CD8-positive, alpha-beta memory T cell (primary cell): Measurements from ENCODE around the gene ZNF573. TPM values are rescaled to one million over a fixed set of nuclear protein-coding genes. Genes with fewer than 3 reads are reported as not detected.
"Not testable (repeated sequence)": the region's sequence is repeated elsewhere in the genome, so short reads cannot be mapped to it uniquely, and the experiment has no call there.

Source experiments
- CTCF ChIA-PET: fragments of 350-600 bp; sonication (Branson Sonifier 250); formaldehyde crosslinking; loops from one replicate; lab custom pipeline; 2021; ENCODE audit warnings: antibody characterized with exemption; lab: Charles Lee
- POLR2A ChIA-PET: fragments of 350-600 bp; sonication (Branson Sonifier 250); formaldehyde crosslinking; loops from one replicate; lab custom pipeline; 2021; ENCODE audit warnings: antibody characterized with exemption; lab: Charles Lee
- DNase-seq, 5 donors: peaks; one replicate each; pipeline versions ENCODE4 v3.0.0 to v3.0.0-alpha.2; 2020 to 2022; ENCODE audit warnings: mixed read lengths in 1 of 5
- H3K27ac ChIP-seq: one replicate; pipeline ENCODE4 v1.7.0; 2013; ENCODE audit warnings: low read depth, mild to moderate bottlenecking, low read length, moderate library complexity
- H3K27me3 ChIP-seq: 2 replicates; pipeline ENCODE4 v1.7.0; 2013; ENCODE audit warnings: low read length, mild to moderate bottlenecking; ENCODE audit not compliant: insufficient read depth, poor library complexity, severe bottlenecking
- H3K36me3 ChIP-seq: 2 replicates; pipeline ENCODE4 v1.7.0; 2013; ENCODE audit warnings: mild to moderate bottlenecking, low read length, moderate library complexity; ENCODE audit not compliant: insufficient read depth
- H3K4me1 ChIP-seq: 2 replicates; pipeline ENCODE4 v1.7.0; 2013; ENCODE audit warnings: mild to moderate bottlenecking, low read length, moderate library complexity; ENCODE audit not compliant: insufficient read depth
- H3K4me3 ChIP-seq: 2 replicates; pipeline ENCODE4 v1.7.0; 2013; ENCODE audit warnings: mild to moderate bottlenecking, low read length
- H3K9me3 ChIP-seq: 2 replicates; pipeline ENCODE4 v1.7.0; 2013; ENCODE audit warnings: mild to moderate bottlenecking, low read length
- H3K27ac Mint-ChIP-seq, 8 donors: one replicate each; pipeline ENCODE4 v1.8.0; 2020 to 2021; ENCODE audit warnings: mixed read lengths in 8 of 8, mild to moderate bottlenecking in 6 of 8, inconsistent platforms in 3 of 8, moderate library complexity in 3 of 8
- H3K27me3 Mint-ChIP-seq, 2 donors: one replicate each; pipeline ENCODE4 v1.8.0; 2020 to 2021; ENCODE audit warnings: mixed read lengths in 2 of 2, mild to moderate bottlenecking in 1 of 2, moderate library complexity in 1 of 2
- H3K36me3 Mint-ChIP-seq, 3 donors: one replicate each; pipeline ENCODE4 v1.8.0; 2020 to 2021; ENCODE audit warnings: mixed read lengths in 3 of 3, inconsistent platforms in 1 of 3, mild to moderate bottlenecking in 1 of 3
- H3K4me1 Mint-ChIP-seq, 3 donors: one replicate each; pipeline ENCODE4 v1.8.0; 2020 to 2021; ENCODE audit warnings: mixed read lengths in 3 of 3, inconsistent platforms in 1 of 3, mild to moderate bottlenecking in 1 of 3
- H3K4me3 Mint-ChIP-seq, 7 donors: one replicate each; pipeline ENCODE4 v1.8.0; 2020 to 2021; ENCODE audit warnings: mixed read lengths in 7 of 7, mild to moderate bottlenecking in 6 of 7, moderate library complexity in 4 of 7, inconsistent platforms in 2 of 7
- H3K9me3 Mint-ChIP-seq, 5 donors: one replicate each; pipeline ENCODE4 v1.8.0; 2020 to 2022; ENCODE audit warnings: mixed read lengths in 5 of 5, mild to moderate bottlenecking in 3 of 5, moderate library complexity in 2 of 5, inconsistent platforms in 1 of 5
- polyA plus RNA-seq: library from polyadenylated mRNA; unstranded; fragments of 300-500 nt; fragmentation: Illumina TruSeq; gene quantifications from one replicate; pipeline ENCODE4 v1.2.3, GENCODE V29; 2021
- total RNA-seq, 2 experiments: library from RNA; stranded (reverse); gene quantifications; one replicate each; pipeline ENCODE4 v1.2.3, GENCODE V29; 2021

ZNF573 gene
- total RNA-seq: 10 to 100 TPM in 1 of 2 experiments, 1 to 10 TPM in 1; 9.1 to 16.5 TPM
- 14.2 TPM for polyA plus RNA-seq

DNA sequence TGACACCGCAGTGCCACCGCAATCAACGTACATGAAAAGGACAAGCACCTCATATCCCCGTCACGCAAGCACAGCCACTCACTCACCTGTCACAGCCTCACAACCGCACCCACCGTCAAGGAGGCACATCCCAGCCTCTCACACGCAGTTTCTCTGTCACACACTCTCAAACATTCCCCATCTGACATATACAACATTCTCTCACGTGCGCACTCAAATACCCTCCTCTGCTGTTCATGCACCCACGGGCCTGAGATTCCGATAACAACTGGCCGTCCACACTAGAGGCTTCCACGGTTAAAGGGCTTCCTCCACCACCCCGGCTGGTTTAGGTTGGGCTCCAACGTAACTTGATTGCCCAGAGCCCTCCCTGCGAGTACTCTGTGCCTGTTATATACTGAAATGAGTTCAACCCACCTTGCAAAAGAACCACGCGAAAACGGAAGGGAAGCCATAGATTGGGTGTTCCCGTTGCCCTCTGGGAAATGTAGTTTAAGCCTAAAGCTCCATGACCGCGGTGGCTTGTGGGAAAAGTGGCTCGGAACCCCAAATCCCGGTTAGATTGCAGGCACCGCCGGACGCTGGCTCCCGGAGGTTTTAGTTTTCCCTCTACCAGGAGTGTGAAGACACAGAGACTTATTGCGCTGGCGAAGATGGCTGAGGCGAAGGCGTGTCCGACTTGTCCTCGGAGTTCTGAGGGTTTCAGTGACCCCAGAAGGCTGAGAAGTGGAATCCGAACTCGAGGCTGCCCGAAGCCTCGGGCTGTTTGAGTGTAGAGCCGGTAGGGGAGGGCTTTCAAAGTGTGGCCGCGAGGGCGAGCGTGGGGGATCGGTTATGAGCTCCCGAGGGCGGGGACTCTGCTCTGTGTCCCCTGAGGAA, at the start of gene ZNF573:
TSS of gene ZNF573 (minus strand) at position 460 of the 879 bp plus-strand sequence. CDS start 5,857 bp downstream, outside the sequence.
- H3K4me3 Mint-ChIP-seq: peak within 1 kb of the TSS; percentile 91 to 99 (median 97)
- Histone ChIP-seq H3K27me3 (no peaks in the 10 kb centered on the region), H3K4me3 (peak within 1 kb of the TSS; percentile 90), H3K36me3 (no peaks in the 10 kb centered on the region), H3K27ac (peak within 1 kb of the TSS; percentile 77), H3K4me1 (peaks cover 13% of the 10 kb centered on the region), H3K9me3 (no peaks in the 10 kb centered on the region)
- H3K9me3 Mint-ChIP-seq: peaks cover 0 to 8% (median 2%) of the 10 kb centered on the region in 5 donors
- ChIA-PET CTCF (interaction anchor here (1.0 kb wide), 2 partner anchors 128 to 701 kb away, joined by 3 to 4 read pairs; partner anchors contain the start of genes SIPA1L3, WDR87 and ZNF420), POLR2A (interaction anchor here (0.6 to 1.5 kb wide), 7 partner anchors 127 to 1661 kb away, joined by 3 to 10 read pairs (median 3); partner anchors contain the start of genes SIPA1L3, WDR87, ZNF527 and ZNF540)
- peaks cover 0 to 1% of the 10 kb centered on the region in 2 donors for H3K27me3 Mint-ChIP-seq
- peaks cover 6 to 29% (median 18%) of the 10 kb centered on the region in 3 donors for H3K36me3 Mint-ChIP-seq
- peak within 1 kb of the TSS; percentile 94 to 99 (median 98) for H3K27ac Mint-ChIP-seq
- DNase-seq: peak; percentile 69 to 97 (median 84)
- H3K4me1 Mint-ChIP-seq: peaks cover 41 to 49% (median 46%) of the 10 kb centered on the region in 3 donors

DNA sequence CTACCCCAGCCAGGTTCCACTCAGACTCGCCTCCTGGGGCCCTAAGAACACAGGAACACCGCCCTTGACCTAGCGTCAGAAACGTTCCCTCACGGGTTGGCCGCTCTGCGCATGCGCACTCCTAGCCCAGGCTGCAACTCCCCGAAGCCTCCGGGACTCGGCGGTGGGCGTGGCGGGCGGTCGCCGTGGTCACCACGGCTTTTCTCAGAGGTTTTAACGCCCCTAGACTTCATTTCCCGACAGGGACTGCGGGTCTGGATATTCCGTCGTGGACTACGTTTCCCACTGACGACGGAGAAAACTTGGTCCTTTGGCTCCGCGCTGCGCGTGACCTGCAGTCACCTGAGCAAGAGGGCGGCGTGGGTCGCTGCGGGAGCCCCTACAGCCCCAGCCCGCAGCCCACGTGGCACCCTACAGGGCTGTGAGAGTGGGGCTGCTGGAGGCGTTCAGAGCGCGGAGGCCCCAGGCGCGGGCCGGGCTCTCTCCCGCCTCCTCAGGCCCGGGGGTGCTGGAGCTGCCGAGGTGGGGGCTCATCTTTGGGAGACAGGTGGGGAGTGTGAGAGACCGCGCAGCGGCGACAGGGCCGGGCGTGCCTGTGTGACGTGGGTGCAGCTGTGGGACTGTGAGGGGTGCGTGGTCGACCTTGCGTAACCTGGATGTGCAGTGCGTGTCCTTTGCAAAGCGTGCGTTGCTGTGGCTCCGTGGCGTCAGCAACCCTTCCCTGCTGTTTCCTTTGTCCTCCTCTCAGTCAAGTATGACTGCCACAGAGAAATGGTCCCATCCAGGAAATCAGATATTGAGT, 38.0 kb upstream of the ZNF573 start:
- Histone ChIP-seq H3K27me3 (peaks cover 3% of the 10 kb centered on the region), H3K9me3 (no peaks in the 10 kb centered on the region), H3K4me3 (no peak overlapping the region), H3K36me3 (no peaks in the 10 kb centered on the region), H3K4me1 (no peaks in the 10 kb centered on the region), H3K27ac (no peak overlapping the region)
- H3K27me3 Mint-ChIP-seq: peaks cover 26 to 50% of the 10 kb centered on the region in 2 donors
- peak in 4 of 5 donors; percentile 4 to 56 (median 42) for DNase-seq
- H3K27ac Mint-ChIP-seq: peak overlapping the region in 2 of 8 donors; percentile 61 to 68
- ChIA-PET CTCF (no interaction called here), POLR2A (no interaction called here)
- peaks cover 21 to 56% (median 48%) of the 10 kb centered on the region in 5 donors for H3K9me3 Mint-ChIP-seq
- H3K4me3 Mint-ChIP-seq: peak overlapping the region in 5 of 7 donors; percentile 5 to 65 (median 27)
- H3K4me1 Mint-ChIP-seq: peaks cover 0 to 7% (median 2%) of the 10 kb centered on the region in 3 donors
- peaks cover 1 to 5% (median 4%) of the 10 kb centered on the region in 3 donors for H3K36me3 Mint-ChIP-seq

DNA sequence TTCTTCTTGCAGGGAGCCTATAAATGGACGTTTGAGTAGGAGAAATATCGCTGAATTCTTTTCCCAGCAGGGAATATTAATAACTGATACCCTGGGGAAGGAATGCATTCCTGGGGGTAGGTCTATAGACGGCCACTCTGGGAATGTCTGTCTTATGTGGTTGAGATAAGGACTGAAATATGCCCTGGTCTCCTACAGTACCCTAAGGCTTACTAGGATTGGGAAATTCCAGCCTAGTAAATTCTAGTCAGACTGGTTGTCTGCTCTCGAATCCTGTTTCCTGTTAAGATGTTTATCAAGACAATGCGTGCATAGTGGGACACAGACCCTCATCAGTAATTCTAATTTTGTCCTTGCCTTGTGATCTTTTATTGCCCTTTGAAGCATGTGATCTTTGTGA, 36.2 kb upstream of the ZNF573 start:
- H3K9me3 ChIP-seq, DNase-seq, H3K36me3 ChIP-seq, H3K4me3 ChIP-seq, H3K27ac ChIP-seq, CTCF ChIA-PET, POLR2A ChIA-PET, H3K27ac Mint-ChIP-seq, H3K4me1 Mint-ChIP-seq, H3K4me3 Mint-ChIP-seq, H3K36me3 Mint-ChIP-seq, H3K27me3 ChIP-seq, H3K4me1 ChIP-seq: not testable (repeated sequence)
- Mint-ChIP-seq H3K9me3 (peaks cover 18 to 65% (median 61%) of the 10 kb centered on the region in 5 donors), H3K27me3 (peaks cover 25 to 47% of the 10 kb centered on the region in 2 donors)

GRCh38 chr19:37813340-37813739, 34.0 kb upstream of the ZNF573 start:
- H3K4me3 ChIP-seq: no peak overlapping the region
- H3K27me3 ChIP-seq: peaks cover 3% of the 10 kb centered on the region
- POLR2A ChIA-PET: no interaction called here
- Mint-ChIP-seq H3K36me3 (peaks cover 2 to 4% (median 3%) of the 10 kb centered on the region in 3 donors), H3K9me3 (peaks cover 24 to 63% (median 53%) of the 10 kb centered on the region in 5 donors), H3K27ac (no peak overlapping the region), H3K4me1 (peaks cover 0 to 7% (median 2%) of the 10 kb centered on the region in 3 donors), H3K27me3 (peaks cover 16 to 30% of the 10 kb centered on the region in 2 donors), H3K4me3 (no peak overlapping the region)
- no peak for DNase-seq
- no peaks in the 10 kb centered on the region for H3K4me1 ChIP-seq
- no peaks in the 10 kb centered on the region for H3K9me3 ChIP-seq
- CTCF ChIA-PET: no interaction called here
- no peaks in the 10 kb centered on the region for H3K36me3 ChIP-seq
- H3K27ac ChIP-seq: no peak overlapping the region

DNA sequence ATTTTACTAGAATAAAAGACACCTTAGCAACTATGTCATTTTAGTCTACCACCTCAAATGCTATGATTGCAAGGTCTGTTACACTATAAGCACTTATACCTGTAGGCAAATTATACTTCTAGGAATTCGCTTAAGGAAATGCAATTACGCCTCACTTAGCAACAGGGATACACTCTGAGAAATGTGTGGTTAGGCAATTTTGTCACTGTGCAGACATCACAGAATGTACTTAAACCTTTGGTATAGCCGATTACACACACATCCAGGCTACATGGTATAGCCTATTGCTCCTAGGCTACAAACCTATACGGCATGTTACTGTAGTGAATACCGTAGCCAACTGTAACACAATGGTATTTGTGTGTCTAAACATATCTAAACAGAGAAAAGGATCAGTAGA, 30.0 kb upstream of the ZNF573 start:
- no peak for DNase-seq
- Mint-ChIP-seq H3K4me3 (no peak overlapping the region), H3K36me3 (peaks cover 1 to 16% (median 5%) of the 10 kb centered on the region in 3 donors), H3K27me3 (peaks cover 2 to 4% of the 10 kb centered on the region in 2 donors), H3K27ac (no peak overlapping the region), H3K4me1 (no peaks in the 10 kb centered on the region), H3K9me3 (peaks cover 31 to 68% (median 58%) of the 10 kb centered on the region in 5 donors)
- ChIA-PET POLR2A (no interaction called here), CTCF (no interaction called here)
- peaks cover 11% of the 10 kb centered on the region for H3K9me3 ChIP-seq
- no peaks in the 10 kb centered on the region for H3K27me3 ChIP-seq
- no peaks in the 10 kb centered on the region for H3K4me1 ChIP-seq
- H3K27ac ChIP-seq: no peak overlapping the region
- H3K4me3 ChIP-seq: no peak overlapping the region
- H3K36me3 ChIP-seq: no peaks in the 10 kb centered on the region

DNA sequence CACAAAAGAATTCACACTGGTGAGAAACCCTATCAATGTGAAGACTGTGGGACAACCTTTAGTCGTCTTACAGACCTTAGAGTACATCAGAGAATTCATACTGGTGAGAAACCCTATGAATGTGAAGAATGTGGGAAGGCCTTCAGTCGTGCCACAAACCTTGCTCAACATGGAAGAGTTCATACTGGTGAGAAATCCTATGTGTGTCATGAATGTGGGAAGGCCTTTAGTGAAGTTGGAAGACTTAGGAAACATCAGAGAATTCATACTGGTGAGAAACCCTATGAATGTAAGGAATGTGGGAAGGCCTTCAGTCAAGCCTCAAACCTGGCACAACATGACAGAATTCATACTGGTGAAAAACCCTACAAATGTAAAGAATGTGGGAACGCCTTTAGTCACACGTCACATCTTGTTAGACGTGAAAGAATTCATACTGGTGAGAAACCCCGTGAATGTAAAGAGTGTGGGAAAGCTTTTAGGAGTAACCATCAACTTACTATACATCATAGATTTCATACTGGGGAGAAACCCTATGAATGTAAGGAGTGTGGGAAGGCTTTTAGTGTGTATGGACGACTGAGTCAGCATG, 24.0 kb upstream of the ZNF573 start:
- peaks cover 0 to 1% of the 10 kb centered on the region in 2 donors for H3K27me3 Mint-ChIP-seq

DNA sequence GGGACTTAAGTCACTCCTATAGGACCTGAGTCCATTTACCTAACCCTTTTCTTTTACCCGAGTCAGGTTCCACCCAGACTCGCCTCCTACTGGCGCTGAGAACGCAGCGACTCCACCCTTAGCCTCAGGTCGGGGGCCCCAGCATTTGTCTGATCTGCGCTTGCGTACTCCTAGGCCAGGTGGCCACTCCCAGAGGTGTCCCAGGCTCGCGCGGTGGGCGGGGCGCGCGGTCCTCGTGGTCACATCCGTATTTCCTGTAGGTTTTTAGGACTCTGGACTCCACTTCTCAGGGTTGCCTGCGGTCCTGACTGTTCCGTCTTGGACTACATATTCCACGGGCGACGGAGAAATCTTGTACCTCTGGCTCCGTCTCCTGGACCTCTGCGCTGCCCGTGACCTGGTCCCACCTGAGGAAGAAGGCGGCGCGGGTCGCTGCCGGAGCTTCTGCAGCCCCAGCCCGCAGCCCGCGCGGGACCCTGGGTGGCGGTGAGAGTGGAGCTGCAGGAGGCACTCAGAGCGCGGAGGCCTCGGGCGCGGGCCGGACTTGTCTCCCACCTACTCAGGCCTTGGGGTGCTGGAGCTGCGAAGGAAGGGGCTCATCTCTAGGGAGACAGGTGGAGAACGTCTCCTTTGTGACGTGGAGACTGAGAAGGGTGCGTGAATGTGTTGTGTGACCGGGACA, 11.0 kb upstream of the ZNF573 start:
- Histone ChIP-seq H3K9me3 (no peaks in the 10 kb centered on the region), H3K36me3 (no peaks in the 10 kb centered on the region), H3K27ac (no peak overlapping the region), H3K4me3 (no peak overlapping the region), H3K4me1 (no peaks in the 10 kb centered on the region), H3K27me3 (no peaks in the 10 kb centered on the region)
- DNase-seq: no peak
- Mint-ChIP-seq H3K9me3 (peaks cover 25 to 43% (median 37%) of the 10 kb centered on the region in 5 donors), H3K27ac (no peak overlapping the region), H3K36me3 (peaks cover 0 to 16% (median 2%) of the 10 kb centered on the region in 3 donors), H3K4me3 (no peak overlapping the region), H3K27me3 (peaks cover 0 to 9% of the 10 kb centered on the region in 2 donors), H3K4me1 (no peaks in the 10 kb centered on the region)
- ChIA-PET CTCF (no interaction called here), POLR2A (no interaction called here)

More for the DNA sequence above, 24.0 kb upstream of the ZNF573 start:
- DNase-seq: no peak
- H3K27ac Mint-ChIP-seq: no peak overlapping the region
- no peaks in the 10 kb centered on the region for H3K4me1 ChIP-seq
- no peaks in the 10 kb centered on the region for H3K36me3 ChIP-seq
- no peaks in the 10 kb centered on the region for H3K27me3 ChIP-seq
- no peak overlapping the region for H3K4me3 ChIP-seq
- no peak overlapping the region for H3K27ac ChIP-seq
- H3K9me3 ChIP-seq: peaks cover 31% of the 10 kb centered on the region
- H3K36me3 Mint-ChIP-seq: peaks cover 2 to 43% (median 9%) of the 10 kb centered on the region in 3 donors
- POLR2A ChIA-PET: no interaction called here
- H3K9me3 Mint-ChIP-seq: peaks cover 67 to 87% (median 80%) of the 10 kb centered on the region in 5 donors
- CTCF ChIA-PET: no interaction called here
- H3K4me1 Mint-ChIP-seq: no peaks in the 10 kb centered on the region
- no peak overlapping the region for H3K4me3 Mint-ChIP-seq
